WTC11 (cell line): ENCODE data around the gene HP1BP3. TPM values are rescaled to one million over a fixed set of nuclear protein-coding genes. Genes with fewer than 3 reads are reported as not detected.

Experiments
- ATAC-seq: fragments of 200-7000 bp; cut with Tn5 transposase; 2 replicates; pipeline ENCODE4 v1.10.0; 2021; ENCODE audit warnings: mild to moderate bottlenecking, moderate library complexity
- CTCF ChIA-PET: fragments of 300-600 bp; sonication (Branson Sonifier 250); formaldehyde crosslinking; loops from one replicate; lab custom pipeline; 2021; ENCODE audit warnings: antibody characterized with exemption; lab: Charles Lee
- POLR2A ChIA-PET: fragments of 350-600 bp; sonication (Branson Sonifier 250); formaldehyde crosslinking; loops from one replicate; lab custom pipeline; 2021; ENCODE audit warnings: antibody characterized with exemption; lab: Charles Lee
- DNase-seq: peaks from one replicate; pipeline ENCODE4 v3.0.0; 2021; ENCODE audit warnings: low spot score
- H3K27ac Mint-ChIP-seq: 2 replicates; pipeline ENCODE4 v1.8.0; 2021; ENCODE audit warnings: mixed read lengths
- H3K27me3 Mint-ChIP-seq: 2 replicates; pipeline ENCODE4 v1.8.0; 2021; ENCODE audit warnings: low read depth, mild to moderate bottlenecking, moderate library complexity, mixed read lengths
- H3K36me3 Mint-ChIP-seq: 2 replicates; pipeline ENCODE4 v1.8.0; 2021; ENCODE audit warnings: mixed read lengths
- H3K4me1 Mint-ChIP-seq: 2 replicates; pipeline ENCODE4 v1.8.0; 2022; ENCODE audit warnings: mixed read lengths
- H3K4me3 Mint-ChIP-seq: 2 replicates; pipeline ENCODE4 v1.8.0; 2021; ENCODE audit warnings: mild to moderate bottlenecking, moderate library complexity, mixed read lengths
- H3K9me3 Mint-ChIP-seq: 2 replicates; pipeline ENCODE4 v1.8.0; 2021; ENCODE audit warnings: mixed read lengths
- CREM ChIP-seq: sonication (generic); formaldehyde crosslinking; IDR thresholded peaks from 2 replicates; pipeline ENCODE4 v1.8.1; 2022; ENCODE audit warnings: mild to moderate bottlenecking, missing genetic modification reagents, moderate library complexity
- ETV6 ChIP-seq: sonication (generic); formaldehyde crosslinking; IDR thresholded peaks from 2 replicates; pipeline ENCODE4 v1.8.1; 2022; ENCODE audit warnings: mild to moderate bottlenecking, missing genetic modification reagents
- FOXP1 ChIP-seq: sonication (generic); formaldehyde crosslinking; IDR thresholded peaks from 2 replicates; pipeline ENCODE4 v1.8.0; 2022; ENCODE audit warnings: missing genetic modification reagents, mild to moderate bottlenecking, moderate library complexity, borderline replicate concordance
- SOX15 ChIP-seq: fragments of 250-450 bp; sonication (Bioruptor Pico); IDR thresholded peaks from 2 replicates; pipeline ENCODE4 v1.9.0; 2021; ENCODE audit warnings: mild to moderate bottlenecking
- SP1 ChIP-seq: sonication (generic); formaldehyde crosslinking; conservative IDR thresholded peaks from 2 replicates; pipeline ENCODE4 v1.8.1; 2022; ENCODE audit warnings: missing genetic modification reagents
- ZBTB21 ChIP-seq: sonication (generic); formaldehyde crosslinking; IDR thresholded peaks from 2 replicates; pipeline ENCODE4 v1.8.1; 2023; ENCODE audit warnings: mild to moderate bottlenecking, missing genetic modification reagents, borderline replicate concordance
- ZNF671 ChIP-seq: fragments of 250-450 bp; sonication (Bioruptor Pico); IDR thresholded peaks from 2 replicates; pipeline ENCODE4 v1.8.0; 2021; ENCODE audit warnings: mild to moderate bottlenecking
- total RNA-seq: library from RNA; stranded (reverse); gene quantifications from 3 replicates; pipeline ENCODE4 v1.2.3, GENCODE V29; 2021
- TF ChIP-seq, protein P1 (sequence below): sonication (generic); formaldehyde crosslinking; IDR thresholded peaks from 2 replicates; pipeline ENCODE4 v1.8.0; 2022; ENCODE audit warnings: missing genetic modification reagents
- TF ChIP-seq, protein P2 (sequence below): sonication (generic); formaldehyde crosslinking; conservative IDR thresholded peaks from 2 replicates; pipeline ENCODE4 v1.8.1; 2023; ENCODE audit warnings: mild to moderate bottlenecking, low read depth, missing genetic modification reagents, moderate library complexity
- TF ChIP-seq, protein P3 (sequence below): sonication (generic); formaldehyde crosslinking; IDR thresholded peaks from 2 replicates; pipeline ENCODE4 v1.8.1; 2023; ENCODE audit warnings: mild to moderate bottlenecking, missing genetic modification reagents
- TF ChIP-seq, protein P4 (sequence below): fragments of 250-450 bp; sonication (Bioruptor Pico); IDR thresholded peaks from 2 replicates; pipeline ENCODE4 v1.9.0; 2021; ENCODE audit warnings: mild to moderate bottlenecking
- TF ChIP-seq, protein P5 (sequence below): fragments of 250-450 bp; sonication (Bioruptor Pico); conservative IDR thresholded peaks from 2 replicates; pipeline ENCODE4 v1.9.0; 2021; ENCODE audit warnings: mild to moderate bottlenecking
- TF ChIP-seq, protein P6 (sequence below): sonication (generic); formaldehyde crosslinking; IDR thresholded peaks from 2 replicates; pipeline ENCODE4 v1.8.0; 2022; ENCODE audit warnings: mild to moderate bottlenecking, missing genetic modification reagents
- TF ChIP-seq, protein P7 (sequence below): sonication (generic); formaldehyde crosslinking; IDR thresholded peaks from 2 replicates; pipeline ENCODE4 v1.8.1; 2023; ENCODE audit warnings: mild to moderate bottlenecking, missing genetic modification reagents, moderate library complexity
- TF ChIP-seq, protein P8 (sequence below): sonication (generic); formaldehyde crosslinking; IDR thresholded peaks from 2 replicates; pipeline ENCODE4 v1.8.0; 2023; ENCODE audit warnings: missing genetic modification reagents

Gene HP1BP3
- total RNA-seq, 1 experiment from 2014 or later: 121 TPM

DNA sequence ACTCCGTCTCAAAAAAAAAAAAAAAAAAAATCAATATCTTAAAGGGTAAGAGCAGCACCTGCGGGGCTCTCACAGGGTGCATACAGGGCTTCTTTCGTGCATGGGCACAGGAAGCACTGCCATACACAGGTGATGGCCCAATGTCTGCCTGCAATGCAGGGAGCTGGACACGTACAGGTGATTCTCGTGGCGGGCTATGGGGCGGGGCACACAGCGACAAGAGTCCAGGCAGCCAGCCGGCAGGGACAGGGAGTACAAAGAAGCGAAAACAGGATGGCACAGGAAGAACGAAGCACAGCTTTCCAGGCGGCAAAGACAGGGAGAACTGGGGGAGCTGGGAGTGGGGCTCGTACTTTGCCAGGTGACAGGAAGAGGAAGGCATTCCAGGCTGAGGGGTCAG, 70.9 kb downstream of the HP1BP3 start (continued):
- TF ChIP-seq, protein P1, sequence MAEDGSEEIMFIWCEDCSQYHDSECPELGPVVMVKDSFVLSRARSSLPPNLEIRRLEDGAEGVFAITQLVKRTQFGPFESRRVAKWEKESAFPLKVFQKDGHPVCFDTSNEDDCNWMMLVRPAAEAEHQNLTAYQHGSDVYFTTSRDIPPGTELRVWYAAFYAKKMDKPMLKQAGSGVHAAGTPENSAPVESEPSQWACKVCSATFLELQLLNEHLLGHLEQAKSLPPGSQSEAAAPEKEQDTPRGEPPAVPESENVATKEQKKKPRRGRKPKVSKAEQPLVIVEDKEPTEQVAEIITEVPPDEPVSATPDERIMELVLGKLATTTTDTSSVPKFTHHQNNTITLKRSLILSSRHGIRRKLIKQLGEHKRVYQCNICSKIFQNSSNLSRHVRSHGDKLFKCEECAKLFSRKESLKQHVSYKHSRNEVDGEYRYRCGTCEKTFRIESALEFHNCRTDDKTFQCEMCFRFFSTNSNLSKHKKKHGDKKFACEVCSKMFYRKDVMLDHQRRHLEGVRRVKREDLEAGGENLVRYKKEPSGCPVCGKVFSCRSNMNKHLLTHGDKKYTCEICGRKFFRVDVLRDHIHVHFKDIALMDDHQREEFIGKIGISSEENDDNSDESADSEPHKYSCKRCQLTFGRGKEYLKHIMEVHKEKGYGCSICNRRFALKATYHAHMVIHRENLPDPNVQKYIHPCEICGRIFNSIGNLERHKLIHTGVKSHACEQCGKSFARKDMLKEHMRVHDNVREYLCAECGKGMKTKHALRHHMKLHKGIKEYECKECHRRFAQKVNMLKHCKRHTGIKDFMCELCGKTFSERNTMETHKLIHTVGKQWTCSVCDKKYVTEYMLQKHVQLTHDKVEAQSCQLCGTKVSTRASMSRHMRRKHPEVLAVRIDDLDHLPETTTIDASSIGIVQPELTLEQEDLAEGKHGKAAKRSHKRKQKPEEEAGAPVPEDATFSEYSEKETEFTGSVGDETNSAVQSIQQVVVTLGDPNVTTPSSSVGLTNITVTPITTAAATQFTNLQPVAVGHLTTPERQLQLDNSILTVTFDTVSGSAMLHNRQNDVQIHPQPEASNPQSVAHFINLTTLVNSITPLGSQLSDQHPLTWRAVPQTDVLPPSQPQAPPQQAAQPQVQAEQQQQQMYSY (CRISPR knock-in tag): no peak

DNA sequence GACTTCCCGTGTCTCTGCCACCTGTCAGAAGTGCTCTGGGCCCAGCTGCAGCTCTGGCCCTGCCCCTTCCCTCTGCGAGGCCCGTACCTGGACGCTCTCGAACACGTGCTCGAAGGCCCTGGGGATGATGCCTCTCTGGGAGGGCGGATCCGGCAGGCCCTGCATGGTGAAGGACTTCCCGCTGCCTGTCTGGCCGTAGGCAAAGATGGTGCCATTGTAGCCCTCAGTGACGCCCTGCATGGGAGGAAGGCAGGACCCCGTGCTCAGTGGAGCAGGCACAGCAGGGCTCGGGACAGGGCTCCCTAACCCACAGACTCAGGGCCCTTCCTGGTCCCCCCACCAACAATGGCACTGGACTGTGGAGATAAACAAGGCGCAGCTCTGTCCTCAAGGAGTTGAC, 71.7 kb downstream of the HP1BP3 start:
- TF ChIP-seq CREM (CRISPR knock-in tag) (no peak), SOX15 (CRISPR knock-in tag) (no peak), FOXP1 (CRISPR knock-in tag) (no peak)
- TF ChIP-seq, protein P2, sequence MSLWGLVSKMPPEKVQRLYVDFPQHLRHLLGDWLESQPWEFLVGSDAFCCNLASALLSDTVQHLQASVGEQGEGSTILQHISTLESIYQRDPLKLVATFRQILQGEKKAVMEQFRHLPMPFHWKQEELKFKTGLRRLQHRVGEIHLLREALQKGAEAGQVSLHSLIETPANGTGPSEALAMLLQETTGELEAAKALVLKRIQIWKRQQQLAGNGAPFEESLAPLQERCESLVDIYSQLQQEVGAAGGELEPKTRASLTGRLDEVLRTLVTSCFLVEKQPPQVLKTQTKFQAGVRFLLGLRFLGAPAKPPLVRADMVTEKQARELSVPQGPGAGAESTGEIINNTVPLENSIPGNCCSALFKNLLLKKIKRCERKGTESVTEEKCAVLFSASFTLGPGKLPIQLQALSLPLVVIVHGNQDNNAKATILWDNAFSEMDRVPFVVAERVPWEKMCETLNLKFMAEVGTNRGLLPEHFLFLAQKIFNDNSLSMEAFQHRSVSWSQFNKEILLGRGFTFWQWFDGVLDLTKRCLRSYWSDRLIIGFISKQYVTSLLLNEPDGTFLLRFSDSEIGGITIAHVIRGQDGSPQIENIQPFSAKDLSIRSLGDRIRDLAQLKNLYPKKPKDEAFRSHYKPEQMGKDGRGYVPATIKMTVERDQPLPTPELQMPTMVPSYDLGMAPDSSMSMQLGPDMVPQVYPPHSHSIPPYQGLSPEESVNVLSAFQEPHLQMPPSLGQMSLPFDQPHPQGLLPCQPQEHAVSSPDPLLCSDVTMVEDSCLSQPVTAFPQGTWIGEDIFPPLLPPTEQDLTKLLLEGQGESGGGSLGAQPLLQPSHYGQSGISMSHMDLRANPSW (CRISPR knock-in tag): no peak
- TF ChIP-seq, protein P3, sequence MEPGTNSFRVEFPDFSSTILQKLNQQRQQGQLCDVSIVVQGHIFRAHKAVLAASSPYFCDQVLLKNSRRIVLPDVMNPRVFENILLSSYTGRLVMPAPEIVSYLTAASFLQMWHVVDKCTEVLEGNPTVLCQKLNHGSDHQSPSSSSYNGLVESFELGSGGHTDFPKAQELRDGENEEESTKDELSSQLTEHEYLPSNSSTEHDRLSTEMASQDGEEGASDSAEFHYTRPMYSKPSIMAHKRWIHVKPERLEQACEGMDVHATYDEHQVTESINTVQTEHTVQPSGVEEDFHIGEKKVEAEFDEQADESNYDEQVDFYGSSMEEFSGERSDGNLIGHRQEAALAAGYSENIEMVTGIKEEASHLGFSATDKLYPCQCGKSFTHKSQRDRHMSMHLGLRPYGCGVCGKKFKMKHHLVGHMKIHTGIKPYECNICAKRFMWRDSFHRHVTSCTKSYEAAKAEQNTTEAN (CRISPR knock-in tag): no peak
- TF ChIP-seq, protein P4, sequence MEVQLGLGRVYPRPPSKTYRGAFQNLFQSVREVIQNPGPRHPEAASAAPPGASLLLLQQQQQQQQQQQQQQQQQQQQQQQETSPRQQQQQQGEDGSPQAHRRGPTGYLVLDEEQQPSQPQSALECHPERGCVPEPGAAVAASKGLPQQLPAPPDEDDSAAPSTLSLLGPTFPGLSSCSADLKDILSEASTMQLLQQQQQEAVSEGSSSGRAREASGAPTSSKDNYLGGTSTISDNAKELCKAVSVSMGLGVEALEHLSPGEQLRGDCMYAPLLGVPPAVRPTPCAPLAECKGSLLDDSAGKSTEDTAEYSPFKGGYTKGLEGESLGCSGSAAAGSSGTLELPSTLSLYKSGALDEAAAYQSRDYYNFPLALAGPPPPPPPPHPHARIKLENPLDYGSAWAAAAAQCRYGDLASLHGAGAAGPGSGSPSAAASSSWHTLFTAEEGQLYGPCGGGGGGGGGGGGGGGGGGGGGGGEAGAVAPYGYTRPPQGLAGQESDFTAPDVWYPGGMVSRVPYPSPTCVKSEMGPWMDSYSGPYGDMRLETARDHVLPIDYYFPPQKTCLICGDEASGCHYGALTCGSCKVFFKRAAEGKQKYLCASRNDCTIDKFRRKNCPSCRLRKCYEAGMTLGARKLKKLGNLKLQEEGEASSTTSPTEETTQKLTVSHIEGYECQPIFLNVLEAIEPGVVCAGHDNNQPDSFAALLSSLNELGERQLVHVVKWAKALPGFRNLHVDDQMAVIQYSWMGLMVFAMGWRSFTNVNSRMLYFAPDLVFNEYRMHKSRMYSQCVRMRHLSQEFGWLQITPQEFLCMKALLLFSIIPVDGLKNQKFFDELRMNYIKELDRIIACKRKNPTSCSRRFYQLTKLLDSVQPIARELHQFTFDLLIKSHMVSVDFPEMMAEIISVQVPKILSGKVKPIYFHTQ (CRISPR knock-in tag): no peak
- TF ChIP-seq, protein P5, sequence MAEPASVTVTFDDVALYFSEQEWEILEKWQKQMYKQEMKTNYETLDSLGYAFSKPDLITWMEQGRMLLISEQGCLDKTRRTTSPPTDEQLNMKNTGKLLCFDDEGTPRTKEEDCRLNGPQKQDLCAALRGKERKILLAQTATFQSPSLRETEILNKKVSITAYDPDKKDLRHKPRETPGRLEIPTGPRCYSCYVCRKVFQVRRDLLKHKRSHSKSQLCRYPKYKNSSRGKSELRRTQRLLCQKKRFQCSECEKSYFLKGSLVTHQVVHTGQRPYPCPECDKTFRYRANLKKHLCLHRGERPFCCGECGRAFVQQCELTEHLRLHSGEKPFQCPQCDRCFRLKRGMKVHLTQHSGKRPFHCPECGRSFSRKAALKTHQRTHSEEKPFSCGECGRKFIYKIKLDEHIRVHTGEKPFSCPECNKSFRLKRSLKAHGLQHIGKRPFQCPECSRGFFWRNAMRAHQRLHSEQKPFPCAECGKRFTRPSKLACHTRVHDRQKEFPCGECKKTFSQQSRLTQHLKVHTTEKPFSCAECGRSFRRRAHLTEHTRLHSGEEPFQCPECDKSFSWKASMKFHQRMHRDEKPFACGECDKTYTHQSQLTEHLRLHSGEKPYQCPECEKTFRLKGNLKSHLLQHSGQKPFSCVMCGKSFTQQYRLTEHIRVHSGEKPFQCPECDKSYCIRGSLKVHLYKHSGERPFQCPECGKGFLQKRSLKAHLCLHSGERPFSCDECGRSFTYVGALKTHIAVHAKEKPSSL (CRISPR knock-in tag): no peak
- ATAC-seq (no peak), DNase-seq (no peak)
- Mint-ChIP-seq H3K4me3 (no peak overlapping the region), H3K27ac (no peak overlapping the region), H3K9me3 (no peaks in the 10 kb centered on the region), H3K4me1 (peaks cover 9% of the 10 kb centered on the region), H3K36me3 (no peaks in the 10 kb centered on the region), H3K27me3 (peaks cover 40% of the 10 kb centered on the region)
- ChIA-PET POLR2A (interaction anchor here (1.5 kb wide), 1 partner anchor 54 kb away, joined by 4 read pairs; no protein-coding TSS in a partner anchor), CTCF (interaction anchor here (0.6 to 2.3 kb wide), 4 partner anchors 12 to 18 kb away, joined by 3 to 13 read pairs (median 4); no protein-coding TSS in a partner anchor)

DNA sequence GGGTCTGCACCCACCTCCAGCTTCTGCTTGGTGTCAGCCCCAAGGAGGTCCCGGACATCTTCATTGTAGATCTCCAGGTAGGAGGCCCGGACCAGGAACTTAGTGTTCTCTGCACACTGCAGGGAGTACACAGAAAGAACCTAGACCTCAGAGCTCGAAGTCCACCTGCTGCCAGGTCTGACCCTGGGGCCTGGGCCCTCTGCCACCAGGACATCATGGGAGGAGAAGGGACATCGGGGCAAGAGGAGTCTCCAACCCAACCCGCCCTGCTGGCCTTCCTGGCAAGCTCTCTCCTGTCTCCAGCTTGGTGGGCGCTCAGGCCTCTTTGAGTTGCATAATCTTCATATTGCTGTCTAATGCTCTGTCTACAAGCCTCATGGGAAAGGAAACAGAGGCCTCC, 73.7 kb downstream of the HP1BP3 start:
- CTCF ChIA-PET: no interaction called here
- peaks cover 21% of the 10 kb centered on the region for H3K27me3 Mint-ChIP-seq
- H3K4me3 Mint-ChIP-seq: no peak overlapping the region
- DNase-seq (no peak), ATAC-seq (no peak)
- H3K36me3 Mint-ChIP-seq: peaks cover 4% of the 10 kb centered on the region; the same call in 1 of the 2 replicates
- peaks cover 9% of the 10 kb centered on the region for H3K4me1 Mint-ChIP-seq
- no peak overlapping the region for H3K27ac Mint-ChIP-seq
- no peaks in the 10 kb centered on the region for H3K9me3 Mint-ChIP-seq
- POLR2A ChIA-PET: no interaction called here
- TF ChIP-seq, protein P6, sequence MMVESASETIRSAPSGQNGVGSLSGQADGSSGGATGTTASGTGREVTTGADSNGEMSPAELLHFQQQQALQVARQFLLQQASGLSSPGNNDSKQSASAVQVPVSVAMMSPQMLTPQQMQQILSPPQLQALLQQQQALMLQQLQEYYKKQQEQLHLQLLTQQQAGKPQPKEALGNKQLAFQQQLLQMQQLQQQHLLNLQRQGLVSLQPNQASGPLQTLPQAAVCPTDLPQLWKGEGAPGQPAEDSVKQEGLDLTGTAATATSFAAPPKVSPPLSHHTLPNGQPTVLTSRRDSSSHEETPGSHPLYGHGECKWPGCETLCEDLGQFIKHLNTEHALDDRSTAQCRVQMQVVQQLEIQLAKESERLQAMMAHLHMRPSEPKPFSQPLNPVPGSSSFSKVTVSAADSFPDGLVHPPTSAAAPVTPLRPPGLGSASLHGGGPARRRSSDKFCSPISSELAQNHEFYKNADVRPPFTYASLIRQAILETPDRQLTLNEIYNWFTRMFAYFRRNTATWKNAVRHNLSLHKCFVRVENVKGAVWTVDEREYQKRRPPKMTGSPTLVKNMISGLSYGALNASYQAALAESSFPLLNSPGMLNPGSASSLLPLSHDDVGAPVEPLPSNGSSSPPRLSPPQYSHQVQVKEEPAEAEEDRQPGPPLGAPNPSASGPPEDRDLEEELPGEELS (CRISPR knock-in tag): no peak
- TF ChIP-seq, protein P7, sequence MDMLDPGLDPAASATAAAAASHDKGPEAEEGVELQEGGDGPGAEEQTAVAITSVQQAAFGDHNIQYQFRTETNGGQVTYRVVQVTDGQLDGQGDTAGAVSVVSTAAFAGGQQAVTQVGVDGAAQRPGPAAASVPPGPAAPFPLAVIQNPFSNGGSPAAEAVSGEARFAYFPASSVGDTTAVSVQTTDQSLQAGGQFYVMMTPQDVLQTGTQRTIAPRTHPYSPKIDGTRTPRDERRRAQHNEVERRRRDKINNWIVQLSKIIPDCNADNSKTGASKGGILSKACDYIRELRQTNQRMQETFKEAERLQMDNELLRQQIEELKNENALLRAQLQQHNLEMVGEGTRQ: no peak
- no peak for TF ChIP-seq SP1 (CRISPR knock-in tag)
- no peak for TF ChIP-seq ZBTB21
- TF ChIP-seq, protein P8, sequence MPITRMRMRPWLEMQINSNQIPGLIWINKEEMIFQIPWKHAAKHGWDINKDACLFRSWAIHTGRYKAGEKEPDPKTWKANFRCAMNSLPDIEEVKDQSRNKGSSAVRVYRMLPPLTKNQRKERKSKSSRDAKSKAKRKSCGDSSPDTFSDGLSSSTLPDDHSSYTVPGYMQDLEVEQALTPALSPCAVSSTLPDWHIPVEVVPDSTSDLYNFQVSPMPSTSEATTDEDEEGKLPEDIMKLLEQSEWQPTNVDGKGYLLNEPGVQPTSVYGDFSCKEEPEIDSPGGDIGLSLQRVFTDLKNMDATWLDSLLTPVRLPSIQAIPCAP: no peak
- TF ChIP-seq ZNF671 (CRISPR knock-in tag): no peak
- TF ChIP-seq ETV6 (CRISPR knock-in tag): no peak
